GM18499 (cell line): ENCODE data around the gene BTBD16.

ENCODE experiments used
- ATAC-seq: cut with Tn5 transposase; IDR thresholded peaks from one replicate; pipeline ENCODE4 v1.9.1; 2021; ENCODE audit warnings: moderate number of reproducible peaks; ENCODE audit not compliant: insufficient read depth, unreplicated experiment

Gene BTBD16

DNA sequence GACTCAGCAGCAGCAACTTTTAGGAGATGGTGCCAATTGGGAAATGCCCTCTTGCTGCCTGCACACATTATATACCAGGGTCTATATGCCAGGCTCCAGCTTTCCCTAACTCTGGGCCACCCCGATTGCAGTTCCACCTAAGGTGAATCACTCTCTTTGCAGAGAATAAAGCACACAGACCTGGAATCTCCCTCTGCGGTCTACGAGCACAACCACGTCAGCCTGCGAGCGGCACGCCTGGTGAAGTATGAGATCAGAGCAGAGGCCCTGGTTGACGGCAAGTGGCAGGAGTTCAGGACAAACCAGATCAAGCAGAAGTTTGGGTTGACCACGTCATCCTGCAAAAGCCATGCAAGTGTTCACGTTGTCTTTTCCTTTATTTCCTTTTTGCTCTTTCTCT is 65.2 kb downstream of the BTBD16 start:
- ATAC-seq, result no peak

DNA sequence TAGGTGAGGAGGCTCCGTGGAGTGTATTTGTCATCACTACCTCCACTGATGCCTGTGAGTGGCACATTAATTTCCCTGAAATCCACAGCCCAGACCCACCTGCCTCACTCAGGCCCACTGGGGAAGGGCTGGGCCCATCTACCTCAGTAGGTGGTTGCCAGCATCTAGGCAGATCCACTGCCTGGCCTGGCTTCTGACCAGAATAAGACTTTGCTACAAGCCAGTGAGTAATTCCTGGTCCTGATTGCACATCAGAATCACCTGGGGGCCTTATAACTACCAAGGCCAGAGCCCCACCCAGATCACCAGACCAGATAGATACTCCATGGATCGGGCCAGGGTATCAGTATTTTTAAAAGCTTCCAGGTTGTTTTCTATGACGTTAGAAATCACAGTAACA is 65.9 kb downstream of the BTBD16 start:
- ATAC-seq, result no peak

DNA sequence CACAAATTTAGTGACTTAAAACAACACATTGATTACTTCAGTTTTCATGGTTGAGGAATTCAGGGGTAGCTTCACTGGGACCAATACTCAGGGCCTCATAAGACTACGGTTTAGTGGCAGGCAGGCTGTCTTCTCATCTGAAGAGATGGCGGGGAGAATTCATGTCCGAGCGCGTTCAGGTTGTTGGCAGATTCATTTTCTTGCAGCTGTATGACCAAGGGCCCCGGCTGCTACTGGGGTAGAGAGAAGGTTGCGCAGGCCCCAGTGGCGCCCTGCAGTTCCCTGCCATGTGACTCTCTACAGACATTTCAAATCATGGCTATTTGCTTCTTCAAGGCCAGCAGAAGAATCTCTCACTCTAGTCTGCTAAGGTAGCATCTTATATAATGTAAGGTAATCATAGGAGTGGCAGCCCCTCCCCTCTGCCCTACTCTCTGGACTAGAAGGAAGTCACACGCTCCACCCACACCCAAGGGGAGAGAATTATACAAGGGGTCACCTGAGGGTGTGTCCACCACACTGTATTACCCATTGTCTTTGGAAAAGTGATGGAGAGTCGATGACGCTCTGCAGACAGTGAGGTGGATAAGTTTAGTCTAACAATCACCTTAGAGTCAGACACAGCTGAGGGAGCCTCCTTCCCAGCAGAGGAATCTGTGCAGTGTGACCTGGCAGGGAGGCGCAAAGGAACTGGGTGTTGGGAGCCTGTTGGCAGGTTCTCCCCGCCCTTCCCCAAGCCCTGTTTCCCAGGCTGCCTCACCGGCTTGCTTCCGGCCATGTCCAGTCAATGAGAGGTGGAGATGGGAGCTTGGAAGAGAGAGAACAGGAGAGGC is 67.7 kb downstream of the BTBD16 start:
- no peak for ATAC-seq

DNA sequence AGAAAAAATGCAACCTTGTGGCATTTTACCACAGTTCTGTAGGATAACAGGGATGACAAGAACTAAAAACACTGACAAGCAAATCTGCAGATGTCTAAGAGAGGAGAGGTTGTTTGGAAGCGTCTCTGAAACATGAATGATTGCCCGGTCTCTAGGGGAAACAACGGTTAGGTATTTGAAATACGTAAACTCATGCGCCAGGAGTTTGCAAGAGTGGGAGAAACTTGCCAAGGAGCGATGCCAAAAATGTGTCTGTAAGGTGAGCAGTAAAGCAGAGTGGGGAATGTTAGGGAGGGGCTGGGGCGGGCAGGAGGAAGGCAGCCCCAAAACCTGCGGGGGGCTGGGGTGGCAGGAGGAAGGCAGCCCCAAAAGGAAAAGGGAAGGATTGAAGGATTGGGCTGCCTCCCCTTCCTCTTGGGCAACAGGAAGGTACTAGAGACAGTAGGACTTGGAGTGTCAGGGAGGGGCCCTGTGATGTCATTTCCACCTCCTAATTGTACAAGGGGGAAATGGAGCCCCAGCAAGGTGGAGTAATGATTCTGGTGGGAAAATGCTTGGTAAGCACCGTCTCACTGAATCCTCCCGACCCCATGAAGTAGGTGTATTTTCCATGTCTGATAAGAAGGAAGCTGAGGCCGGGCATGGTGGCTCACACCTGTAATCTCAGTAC is 70.2 kb downstream of the BTBD16 start:
- ATAC-seq, result no peak

DNA sequence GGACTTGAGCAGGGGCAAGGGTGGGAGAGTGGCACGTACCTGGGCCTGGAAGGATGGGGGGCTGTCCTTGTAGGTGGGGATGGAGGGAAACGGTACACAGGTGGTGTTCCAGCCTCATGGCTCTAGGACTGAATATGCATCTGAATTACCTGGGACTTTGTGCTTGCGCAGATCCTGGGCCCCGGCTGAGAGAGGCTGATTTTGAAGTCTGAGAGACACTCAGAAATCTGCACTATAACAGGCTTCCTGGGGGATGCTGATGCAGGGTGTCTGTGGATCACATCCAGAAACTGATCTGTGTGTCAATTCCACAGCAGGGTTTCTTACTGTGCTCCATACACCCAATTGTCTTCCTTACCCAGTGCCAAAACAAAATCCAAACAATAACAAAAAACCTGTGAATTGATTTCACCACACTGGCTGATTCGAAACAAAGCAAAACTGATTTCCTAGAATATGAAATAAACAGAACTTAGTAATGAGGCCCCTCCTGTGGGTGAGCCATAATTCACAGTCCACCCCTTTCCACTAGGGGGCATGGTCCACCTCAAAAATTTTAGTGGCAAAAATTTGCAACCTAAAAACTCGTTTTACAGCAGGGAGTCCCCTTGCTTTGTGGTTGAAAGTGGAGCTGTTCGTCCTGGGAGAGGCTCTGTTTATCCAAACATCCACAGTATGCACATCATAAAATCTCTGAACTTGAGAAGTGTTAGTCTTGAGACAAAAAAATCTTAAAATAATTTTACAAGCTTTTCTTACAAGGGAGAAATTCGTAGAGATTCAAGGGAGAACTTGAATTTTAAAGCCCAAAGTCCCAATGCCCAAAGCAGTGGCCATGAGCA is 71.4 kb downstream of the BTBD16 start:
- no peak for ATAC-seq

DNA sequence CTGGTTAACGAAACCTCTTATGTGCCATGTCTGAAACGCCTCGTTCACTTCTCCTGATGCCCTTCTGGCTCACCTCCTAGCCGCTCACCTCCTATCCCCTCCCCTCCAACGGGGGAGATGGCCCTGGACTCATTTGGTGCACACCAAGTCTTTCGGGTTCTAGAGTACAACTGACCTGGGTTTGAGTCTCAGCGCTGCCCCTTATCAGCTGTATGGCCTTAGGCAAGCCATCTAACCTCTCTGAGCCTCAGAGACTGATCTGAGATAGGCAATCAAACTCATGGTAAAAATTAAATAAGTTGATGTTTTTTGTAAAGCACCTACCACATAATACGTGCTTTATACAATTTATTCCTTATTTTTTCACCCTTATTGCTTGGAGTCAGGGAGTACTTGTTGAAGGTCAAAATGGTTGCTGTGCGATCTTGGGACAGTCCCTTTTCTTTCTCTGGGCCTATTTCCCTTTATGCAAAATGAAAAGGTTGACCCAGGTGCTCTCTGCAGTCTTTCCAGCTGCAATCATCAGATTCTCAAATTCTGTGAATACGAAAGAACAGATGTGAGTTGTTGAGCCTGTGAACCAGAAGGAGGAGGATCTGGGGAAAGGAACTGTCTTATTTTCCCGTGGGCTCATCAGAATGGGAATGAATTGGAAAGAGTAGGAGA is 72.2 kb downstream of the BTBD16 start:
- no peak for ATAC-seq

DNA sequence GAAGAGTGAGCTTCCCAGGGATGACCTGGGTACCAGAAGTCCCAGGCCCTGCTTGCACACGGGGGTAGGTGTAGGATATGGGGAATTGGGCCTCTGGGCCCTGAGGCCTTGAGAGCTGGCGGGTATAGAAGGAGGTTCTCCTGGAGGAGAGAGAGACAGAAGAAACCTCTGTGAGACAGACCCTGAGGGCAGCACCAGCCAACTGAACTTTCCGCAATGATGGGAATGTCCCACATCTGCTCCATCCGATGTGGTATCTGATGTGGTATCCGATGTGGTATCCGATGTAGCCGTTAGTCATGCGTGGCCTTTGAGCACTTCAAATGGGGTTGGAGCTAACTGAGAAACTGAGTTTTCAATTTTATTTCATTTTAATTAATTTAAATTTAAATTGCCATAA is 72.8 kb downstream of the BTBD16 start:
- no peak for ATAC-seq

DNA sequence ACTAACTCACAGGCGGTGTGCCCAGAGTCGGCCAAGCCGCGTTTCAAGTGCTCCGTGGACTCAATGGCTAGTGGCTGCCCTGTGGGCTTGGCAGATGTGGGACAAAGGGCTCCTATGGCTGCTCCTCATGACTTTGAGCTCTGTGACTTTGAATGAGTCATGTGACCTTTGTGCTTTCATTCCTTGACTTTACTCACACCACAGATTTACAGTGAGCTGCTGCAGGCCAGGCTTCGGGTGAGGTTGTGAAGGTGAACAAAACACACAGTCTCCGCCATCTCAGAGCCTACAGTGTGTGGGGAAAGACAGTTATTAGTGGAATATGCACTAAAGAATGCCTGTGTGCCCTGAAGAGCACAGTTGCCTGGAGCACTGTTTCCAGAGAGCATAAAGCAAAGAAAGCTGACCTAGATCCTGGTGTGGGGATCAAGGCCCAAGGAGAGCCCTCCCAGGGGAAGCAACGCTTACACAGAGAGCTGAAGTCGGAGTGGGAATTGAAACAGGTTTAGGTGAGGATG is 73.7 kb downstream of the BTBD16 start:
- ATAC-seq, result no peak

DNA sequence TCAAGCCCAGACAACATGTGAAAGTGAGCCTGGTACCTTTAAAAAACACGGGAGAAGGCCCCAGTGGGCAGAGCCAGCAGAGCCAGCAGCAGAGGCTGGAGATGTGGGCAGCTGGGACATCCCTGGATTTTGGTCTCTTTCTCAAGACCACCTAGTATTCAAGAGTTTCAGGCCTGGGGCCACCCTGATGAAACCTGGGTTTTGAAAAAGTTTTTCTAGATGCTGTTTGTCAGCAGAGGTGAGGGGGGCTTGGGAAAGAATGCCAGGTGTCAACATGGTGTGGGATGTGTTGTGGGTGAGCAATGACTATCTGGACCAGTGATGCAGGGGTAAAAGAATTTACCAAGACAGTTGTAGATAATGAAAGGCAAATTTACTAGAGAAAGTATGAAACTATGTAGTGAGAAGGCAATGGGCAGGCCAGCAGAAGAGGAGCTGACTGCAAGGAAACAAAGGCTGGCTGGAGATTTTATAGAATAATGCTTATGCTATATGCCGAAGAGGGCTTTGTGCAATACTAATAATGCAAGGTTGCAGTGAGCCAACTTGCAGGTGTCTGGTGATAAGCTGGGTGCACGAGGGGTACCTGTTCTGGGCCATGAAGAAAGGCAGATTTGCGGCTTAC is 75.3 kb downstream of the BTBD16 start:
- no peak for ATAC-seq

DNA sequence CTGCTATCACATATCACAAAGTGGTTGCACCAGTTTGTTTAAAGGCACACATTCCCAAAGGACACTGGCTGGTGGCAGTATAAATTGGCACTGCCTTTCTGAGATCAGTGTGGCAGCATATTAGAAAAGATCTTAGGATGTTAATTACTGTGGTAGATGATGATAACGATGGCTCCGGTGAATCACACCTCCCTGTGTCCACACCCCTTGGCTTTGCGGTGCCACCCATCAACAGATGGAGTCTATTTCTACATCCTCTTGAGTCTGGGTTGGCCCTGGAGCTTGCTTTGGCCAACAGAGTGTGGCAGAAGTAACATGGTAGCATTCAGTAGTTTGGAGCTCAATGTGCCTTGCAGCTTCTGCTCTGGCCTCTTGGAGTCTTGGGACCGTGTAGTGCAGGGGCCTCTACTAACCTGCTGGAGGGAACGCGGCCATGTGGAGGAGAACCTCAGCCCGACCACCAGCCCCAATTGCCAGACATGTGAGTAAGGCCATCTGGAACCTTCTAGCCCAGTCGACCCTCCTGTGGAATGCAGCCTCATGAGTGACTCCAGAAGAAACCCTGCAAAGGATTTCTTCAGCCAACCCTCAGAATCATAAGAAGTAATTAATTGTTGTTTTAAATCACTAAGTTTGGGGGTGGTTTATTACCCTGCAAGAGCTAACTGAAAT is 76.2 kb downstream of the BTBD16 start:
- ATAC-seq, result no peak

DNA sequence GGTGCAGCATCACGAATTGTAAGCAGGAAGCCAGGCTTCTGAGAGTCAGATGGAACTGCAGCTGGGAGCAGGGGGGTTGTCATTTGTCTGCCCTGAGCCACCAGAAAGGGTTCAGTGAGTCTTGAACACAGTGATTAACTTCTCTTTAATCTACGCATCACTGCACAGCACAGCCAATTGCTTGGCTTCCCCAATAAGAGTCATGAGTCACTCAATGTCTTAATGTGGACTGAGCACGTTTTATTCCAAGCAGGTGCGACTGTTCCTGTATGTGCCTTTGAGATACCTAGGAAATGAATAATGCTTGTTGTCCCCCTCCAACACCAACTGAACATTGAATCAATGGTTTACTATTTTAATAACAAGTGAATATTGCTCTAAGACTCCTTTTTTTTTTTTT is 77.4 kb downstream of the BTBD16 start:
- no peak for ATAC-seq

DNA sequence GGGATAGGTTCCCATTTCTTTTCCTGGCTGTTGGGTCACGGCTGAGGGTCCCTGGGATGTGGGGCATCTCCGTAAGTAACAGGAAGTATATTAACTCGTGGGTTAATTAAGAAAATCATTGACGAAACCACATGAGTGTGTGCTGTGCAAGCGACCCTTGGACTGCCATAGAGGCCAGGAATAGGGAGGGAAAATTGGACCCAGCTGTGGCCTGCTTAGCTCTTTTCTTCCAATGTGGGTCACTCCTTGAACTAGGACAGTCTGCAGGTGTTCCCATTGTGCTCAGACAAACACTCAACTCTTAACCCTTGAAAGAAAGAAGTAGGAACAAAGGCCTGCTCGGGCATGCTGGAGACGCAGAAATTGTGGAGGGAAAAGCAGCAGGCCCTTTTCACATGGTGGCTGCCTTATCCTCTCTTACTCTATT is 77.9 kb downstream of the BTBD16 start:
- no peak for ATAC-seq

DNA sequence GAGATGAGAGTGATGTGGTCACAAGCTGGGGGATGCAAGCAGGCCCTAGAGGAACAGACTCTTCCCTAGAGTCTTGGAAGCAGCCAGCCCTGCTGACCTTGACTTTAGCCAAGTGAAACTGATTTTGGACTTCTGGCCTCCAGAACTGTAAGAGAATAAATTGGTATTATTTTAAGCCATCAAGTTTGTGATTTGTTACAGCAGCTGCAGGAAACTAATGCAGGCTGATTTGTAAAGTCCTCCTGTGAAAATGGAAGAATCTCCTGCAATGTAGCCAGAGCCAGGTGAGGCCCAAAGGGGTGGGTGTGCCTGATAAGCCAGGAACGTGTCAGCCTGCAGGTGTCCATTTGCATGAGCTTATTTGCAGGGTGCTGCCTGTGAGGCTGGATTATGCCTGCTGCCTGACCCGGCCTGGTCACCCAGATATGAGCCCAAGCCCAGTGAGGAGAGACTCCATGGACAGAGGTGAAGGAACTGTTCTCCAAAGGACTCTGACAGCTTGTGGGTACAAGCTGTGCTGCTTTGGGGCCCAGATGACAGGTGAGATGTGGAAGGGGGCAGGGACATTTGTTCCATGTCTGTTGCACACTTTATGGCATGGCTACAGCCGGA is 78.8 kb downstream of the BTBD16 start:
- no peak for ATAC-seq

DNA sequence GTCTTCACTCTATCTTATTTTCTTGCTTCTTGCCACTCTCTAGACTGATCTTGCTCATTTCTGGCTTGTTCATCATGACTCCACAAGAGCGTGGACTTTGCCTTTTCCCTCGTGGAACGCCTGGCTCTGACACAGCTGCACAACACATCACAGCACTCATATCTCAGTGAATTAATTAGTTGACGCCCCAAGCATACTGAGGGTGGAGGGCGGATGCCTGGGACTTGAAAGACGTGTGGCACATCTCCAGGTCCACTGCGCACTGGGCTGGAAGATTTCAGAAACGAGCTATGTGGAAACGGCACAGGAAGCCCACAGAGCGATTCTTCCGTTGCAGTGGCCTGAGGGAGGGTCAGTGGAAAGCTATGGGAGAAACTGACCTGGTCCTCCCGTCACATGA is 79.8 kb downstream of the BTBD16 start:
- no peak for ATAC-seq

DNA sequence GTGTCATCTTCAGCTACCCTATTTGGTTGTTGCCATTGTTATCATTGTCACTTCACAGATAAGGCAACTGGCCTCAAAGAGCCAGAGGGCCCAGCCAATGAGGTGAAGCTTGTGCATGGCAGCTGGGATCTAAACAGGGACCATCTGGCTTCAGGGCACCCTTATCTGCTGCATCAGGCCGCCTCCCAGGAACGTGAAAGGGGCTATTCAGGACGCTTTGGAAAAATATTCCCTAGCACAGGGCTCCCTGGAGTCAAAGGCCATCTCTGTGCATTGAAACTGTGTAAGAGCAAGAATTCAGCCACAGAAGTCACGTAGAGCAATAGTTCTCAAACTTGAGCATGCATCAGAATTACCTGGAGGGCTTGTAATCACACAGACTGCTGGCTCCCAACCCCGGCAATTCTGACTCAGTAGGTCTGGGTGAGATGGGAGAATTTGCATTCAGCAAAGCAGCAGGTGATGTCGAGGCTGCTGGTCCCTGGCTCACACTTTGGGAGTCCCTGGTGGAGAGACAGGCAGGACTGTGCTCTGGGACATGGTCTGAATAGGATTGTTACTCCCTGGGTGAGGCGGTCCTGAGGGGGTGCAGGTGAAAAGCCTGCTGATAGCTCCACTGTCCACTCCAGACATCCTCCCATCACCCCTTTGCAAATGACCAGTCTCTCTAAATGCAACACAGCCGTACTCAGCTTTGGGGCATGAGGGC is 81.9 kb downstream of the BTBD16 start:
- ATAC-seq, result no peak

DNA sequence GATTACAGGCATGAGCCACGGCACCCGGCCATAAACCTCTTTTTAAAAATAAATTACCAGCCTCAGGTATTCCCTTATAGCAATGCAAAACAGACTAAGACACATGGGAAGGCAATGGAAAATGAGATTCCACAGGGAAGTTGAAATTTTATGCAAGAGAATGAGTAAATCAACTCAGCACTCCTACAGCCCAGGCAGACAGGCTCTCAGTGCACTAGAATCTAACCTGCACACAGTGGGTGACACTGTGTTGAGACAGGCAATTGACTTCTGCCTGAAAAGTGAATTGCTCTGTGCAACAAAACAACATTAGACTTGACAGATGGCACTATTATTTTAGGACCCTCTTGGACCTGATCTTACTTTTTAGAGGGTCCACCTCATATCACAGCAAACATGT is 83.3 kb downstream of the BTBD16 start:
- no peak for ATAC-seq

DNA sequence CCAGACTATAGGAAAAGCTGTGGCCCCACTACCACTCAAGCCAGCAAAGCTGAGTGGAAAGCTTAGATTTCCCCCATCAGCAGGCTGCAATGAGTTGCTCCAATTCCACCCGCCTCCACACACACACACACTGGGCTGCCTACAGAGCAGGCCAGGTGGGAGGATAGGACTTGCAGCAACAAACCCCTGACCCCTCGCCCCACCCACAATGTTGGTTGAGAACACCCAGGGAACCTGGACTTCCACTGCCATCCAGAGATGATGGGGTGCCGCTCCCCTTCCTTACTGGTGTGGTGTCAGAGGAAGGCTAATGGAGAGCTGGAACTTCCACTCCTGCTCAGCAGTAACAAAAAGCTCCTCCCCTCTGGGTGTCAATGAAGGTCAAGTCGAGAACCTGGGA is 86.6 kb downstream of the BTBD16 start:
- ATAC-seq, result no peak

DNA sequence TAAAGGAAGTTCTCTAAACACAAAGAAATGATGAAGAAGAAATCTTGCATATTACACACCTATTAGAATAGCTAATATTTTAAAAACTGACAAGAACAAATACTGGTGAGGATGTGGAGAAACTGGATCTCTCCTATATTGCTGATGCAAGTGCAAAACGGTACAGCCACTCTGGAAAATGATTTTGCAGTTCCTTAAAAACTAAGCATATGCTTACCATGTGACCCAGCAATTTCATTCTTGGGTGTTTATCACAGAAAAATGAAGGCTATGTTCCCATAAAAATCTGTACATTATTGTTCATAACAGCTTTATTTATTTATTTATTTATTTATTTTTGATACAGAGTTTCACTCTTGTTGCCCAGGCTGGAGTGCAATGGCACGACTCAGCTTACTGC is 88.5 kb downstream of the BTBD16 start:
- ATAC-seq, result no peak
